Measurements from ENCODE around the gene PDE4D.
"Not testable (repeated sequence)": the region's sequence is repeated elsewhere in the genome, so short reads cannot be mapped to it uniquely, and the experiment has no call there.

Gene PDE4D

GRCh38 chr5:59071755-59072549 lies 821.6 kb downstream of the PDE4D start:
- no peak for DNase-seq (ENCODE audit: low read depth in 2 of 2)

- DNase-seq (ENCODE audit: low read depth in 2 of 2): no peak
These were observed 824.0 kb downstream of the PDE4D start for GRCh38 chr5:59069438-59070079.

GRCh38 chr5:59067956-59068656 lies 825.4 kb downstream of the PDE4D start:
- DNase-seq (ENCODE audit: low read depth in 2 of 2): no peak

GRCh38 chr5:59066367-59067163 lies 827.0 kb downstream of the PDE4D start:
- no peak for DNase-seq (ENCODE audit: low read depth in 2 of 2)

- DNase-seq (ENCODE audit: low read depth in 2 of 2): no peak
These were observed 828.0 kb downstream of the PDE4D start for GRCh38 chr5:59065554-59065953.

- no peak for DNase-seq (ENCODE audit: low read depth in 2 of 2)
These were observed 829.2 kb downstream of the PDE4D start for GRCh38 chr5:59064293-59064692.

- no peak for DNase-seq (ENCODE audit: low read depth in 2 of 2)
These were observed 830.4 kb downstream of the PDE4D start for GRCh38 chr5:59062986-59063683.

- DNase-seq (ENCODE audit: low read depth in 2 of 2): no peak
These were observed 832.1 kb downstream of the PDE4D start for GRCh38 chr5:59061377-59061776.

- no peak for DNase-seq (ENCODE audit: low read depth in 2 of 2)
These were observed 834.4 kb downstream of the PDE4D start for GRCh38 chr5:59058969-59059687.

GRCh38 chr5:59058237-59058636 lies 835.3 kb downstream of the PDE4D start:
- DNase-seq (ENCODE audit: low read depth in 2 of 2): no peak

GRCh38 chr5:59056599-59056998 lies 836.9 kb downstream of the PDE4D start:
- not testable (repeated sequence) for DNase-seq (ENCODE audit: low read depth in 2 of 2)

- DNase-seq (ENCODE audit: low read depth in 2 of 2): no peak
These were observed 837.6 kb downstream of the PDE4D start for GRCh38 chr5:59055745-59056448.

GRCh38 chr5:59054963-59055528 lies 838.5 kb downstream of the PDE4D start:
- DNase-seq (ENCODE audit: low read depth in 2 of 2): no peak

GRCh38 chr5:59051951-59052350 lies 841.6 kb downstream of the PDE4D start:
- DNase-seq (ENCODE audit: low read depth in 2 of 2): no peak

- no peak for DNase-seq (ENCODE audit: low read depth in 2 of 2)
These were observed 844.4 kb downstream of the PDE4D start for GRCh38 chr5:59049095-59049494.

GRCh38 chr5:59042201-59043055 lies 851.1 kb downstream of the PDE4D start:
- no peak for DNase-seq (ENCODE audit: low read depth in 2 of 2)

- DNase-seq (ENCODE audit: low read depth in 2 of 2): no peak
These were observed 852.2 kb downstream of the PDE4D start for GRCh38 chr5:59041355-59041754.

GRCh38 chr5:59040804-59041201 lies 852.7 kb downstream of the PDE4D start:
- DNase-seq (ENCODE audit: low read depth in 2 of 2): no peak

Data from stimulated activated CD8-positive, alpha-beta memory T cell treated with anti-CD3 and anti-CD28 coated beads, Interleukin-7, amount 100 ng/mL, for 1 hour (primary cell).